Neuronal stem cell (in vitro differentiated cells): Measurements from ENCODE around the gene CHST11.

Source experiments
- DNase-seq: peaks from one replicate; pipeline ENCODE4 v3.0.0-alpha.2; 2013; ENCODE audit warnings: low spot score
- H2AFZ ChIP-seq: one replicate; pipeline ENCODE4 v1.6.1; 2013; ENCODE audit warnings: mild to moderate bottlenecking, low read length, inconsistent platforms
- H2AK5ac ChIP-seq: 2 replicates; pipeline ENCODE4 v1.6.1; 2013; ENCODE audit warnings: low read depth, mild to moderate bottlenecking, inconsistent platforms, low read length, moderate library complexity, mixed read lengths
- H2BK120ac ChIP-seq: 2 replicates; pipeline ENCODE4 v1.6.1; 2013; ENCODE audit warnings: low read depth, mild to moderate bottlenecking, inconsistent platforms, low read length, moderate library complexity, mixed read lengths
- H2BK12ac ChIP-seq: one replicate; pipeline ENCODE4 v1.6.1; 2013; ENCODE audit warnings: low read length, inconsistent platforms
- H2BK15ac ChIP-seq: 2 replicates; pipeline ENCODE4 v1.6.1; 2013; ENCODE audit warnings: mild to moderate bottlenecking, low read length, inconsistent platforms, mixed read lengths
- H2BK5ac ChIP-seq: one replicate; pipeline ENCODE4 v1.6.1; 2013; ENCODE audit warnings: inconsistent platforms, mild to moderate bottlenecking, low read length, moderate library complexity
- H3K14ac ChIP-seq: one replicate; pipeline ENCODE4 v1.6.1; 2013; ENCODE audit warnings: low read length, inconsistent platforms
- H3K18ac ChIP-seq: 2 replicates; pipeline ENCODE4 v1.6.1; 2013; ENCODE audit warnings: low read length, inconsistent platforms
- H3K23ac ChIP-seq: 2 replicates; pipeline ENCODE4 v1.6.1; 2013; ENCODE audit warnings: low read depth, mild to moderate bottlenecking, mixed read lengths, low read length, inconsistent platforms; ENCODE audit not compliant: poor library complexity
- H3K27ac ChIP-seq: replicated peaks from 3 replicates; pipeline ENCODE4 v1.5.1; 2013; ENCODE audit warnings: low read length, inconsistent platforms
- H3K27me3 ChIP-seq, 3 experiments: 2 replicates each; pipeline ENCODE4 v1.6.1; 2013; ENCODE audit warnings: low read length in 3 of 3, mild to moderate bottlenecking in 2 of 3, inconsistent platforms in 1 of 3, low read depth in 1 of 3, mixed read lengths in 1 of 3, moderate library complexity in 1 of 3; ENCODE audit not compliant: control insufficient read depth in 3 of 3, insufficient read depth in 3 of 3
- H3K36me3 ChIP-seq, 2 donors: replicated peaks in 1 of 2; 2 replicates each; pipeline ENCODE4 v1.6.1; 2013; ENCODE audit warnings: low read length in 2 of 2; ENCODE audit not compliant: control insufficient read depth in 2 of 2, insufficient read depth in 2 of 2
- H3K4ac ChIP-seq: 2 replicates; pipeline ENCODE4 v1.6.1; 2013; ENCODE audit warnings: inconsistent platforms, mild to moderate bottlenecking, low read length, moderate library complexity
- H3K4me1 ChIP-seq, 2 donors: 1 replicate in 1 of 2; 2 replicates in 1 of 2; pipeline ENCODE4 v1.6.1; 2013; ENCODE audit warnings: low read length in 2 of 2, low read depth in 1 of 2; ENCODE audit not compliant: control insufficient read depth in 2 of 2, insufficient read depth in 1 of 2
- H3K4me2 ChIP-seq: one replicate; pipeline ENCODE4 v1.6.1; 2013; ENCODE audit warnings: mild to moderate bottlenecking, low read length, inconsistent platforms; ENCODE audit not compliant: insufficient read depth, poor library complexity, severe bottlenecking
- H3K4me3 ChIP-seq, 2 donors: 2 replicates each; pipeline ENCODE4 v1.5.1; 2013; ENCODE audit warnings: low read length in 2 of 2, mild to moderate bottlenecking in 2 of 2, inconsistent platforms in 1 of 2, moderate library complexity in 1 of 2
- H3K79me1 ChIP-seq: one replicate; pipeline ENCODE4 v1.6.1; 2013; ENCODE audit warnings: low read depth, mild to moderate bottlenecking, inconsistent platforms, low read length, moderate library complexity
- H3K9ac ChIP-seq: one replicate; pipeline ENCODE4 v1.6.1; 2013; ENCODE audit warnings: mild to moderate bottlenecking, low read depth, low read length, inconsistent platforms; ENCODE audit not compliant: poor library complexity
- H3K9me3 ChIP-seq, 2 donors: replicated peaks in 1 of 2; 2 replicates each; pipeline versions ENCODE3 to v1.6.1; 2013; ENCODE audit warnings: low read length in 2 of 2, mild to moderate bottlenecking in 2 of 2, inconsistent platforms in 1 of 2, low read depth in 1 of 2, mixed read lengths in 1 of 2, moderate library complexity in 1 of 2; ENCODE audit not compliant: control insufficient read depth in 2 of 2, insufficient read depth in 1 of 2
- H4K8ac ChIP-seq: one replicate; pipeline ENCODE4 v1.6.1; 2013; ENCODE audit warnings: low read depth, mild to moderate bottlenecking, inconsistent platforms, low read length, moderate library complexity
- H4K91ac ChIP-seq: one replicate; pipeline ENCODE4 v1.6.1; 2013; ENCODE audit warnings: low read length, low read depth, mild to moderate bottlenecking, inconsistent platforms; ENCODE audit not compliant: poor library complexity
- WGBS, 2 donors: extraction: QIAGEN DNeasy Blood & Tissue Kit; methylation state at CpG; one replicate each; pipeline ENCODE4 v1.1.7; 2013; ENCODE audit warnings: missing lambda C conversion rate in 2 of 2, mixed read lengths in 1 of 2; ENCODE audit not compliant: insufficient read length in 2 of 2, insufficient replicate concordance in 1 of 2; ENCODE audit errors: extremely low coverage in 2 of 2; 5-methylcytosine and 5-hydroxymethylcytosine counted together

The CHST11 gene

GRCh38 chr12:104494793-104495158, 38.0 kb downstream of the CHST11 start:
- no peak overlapping the region for H2BK15ac ChIP-seq
- DNase-seq: no peak
- no peak overlapping the region for H2BK12ac ChIP-seq
- H3K79me1 ChIP-seq: no peaks in the 10 kb centered on the region
- H3K23ac ChIP-seq: no peak overlapping the region
- no CpG with 5 or more reads among the region's 5 CpGs for WGBS, 2 donors
- no peak overlapping the region for H2BK5ac ChIP-seq
- H3K9ac ChIP-seq: no peak overlapping the region
- no peak overlapping the region for H3K27ac ChIP-seq
- H3K4me2 ChIP-seq: no peak overlapping the region
- peaks cover 0 to 1% of the 10 kb centered on the region in 2 donors for H3K4me1 ChIP-seq
- H3K36me3 ChIP-seq: no peaks in the 10 kb centered on the region
- no peak overlapping the region for H3K18ac ChIP-seq
- H2AK5ac ChIP-seq: no peak overlapping the region
- no peak overlapping the region for H4K91ac ChIP-seq
- no peak overlapping the region for H4K8ac ChIP-seq
- no peaks in the 10 kb centered on the region for H3K27me3 ChIP-seq
- no peak overlapping the region for H3K14ac ChIP-seq
- no peak overlapping the region for H3K4me3 ChIP-seq
- H2AFZ ChIP-seq: no peak overlapping the region
- H3K9me3 ChIP-seq: no peaks in the 10 kb centered on the region
- no peak overlapping the region for H2BK120ac ChIP-seq
- no peak overlapping the region for H3K4ac ChIP-seq

DNA sequence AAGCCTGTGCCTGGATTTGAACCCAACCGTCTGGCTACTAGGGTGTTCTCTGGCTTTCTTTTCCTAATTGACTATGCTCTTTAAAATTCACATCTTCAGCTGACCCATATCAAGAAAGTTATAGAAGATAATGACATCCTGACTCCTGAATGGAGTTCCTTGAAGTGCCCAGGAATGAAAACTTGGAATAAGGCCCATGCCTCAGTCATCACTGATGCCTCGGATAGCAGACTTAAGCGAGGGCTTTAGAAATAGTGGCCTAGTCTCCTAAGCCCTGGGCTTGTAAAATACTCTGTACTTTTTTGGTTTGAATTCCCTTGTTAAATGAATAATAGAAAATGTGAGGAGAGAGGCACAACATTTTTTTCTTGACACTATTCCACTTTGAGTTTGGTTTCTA, 39.0 kb downstream of the CHST11 start:
- H3K18ac ChIP-seq: no peak overlapping the region
- peaks cover 0 to 1% of the 10 kb centered on the region in 2 donors for H3K4me1 ChIP-seq
- no peak for DNase-seq
- H3K79me1 ChIP-seq: no peaks in the 10 kb centered on the region
- H3K9me3 ChIP-seq: no peaks in the 10 kb centered on the region
- H2BK15ac ChIP-seq: no peak overlapping the region
- H3K36me3 ChIP-seq: no peaks in the 10 kb centered on the region
- no peak overlapping the region for H3K23ac ChIP-seq
- H4K91ac ChIP-seq: no peak overlapping the region
- H3K27me3 ChIP-seq: no peaks in the 10 kb centered on the region
- no peak overlapping the region for H3K14ac ChIP-seq
- no peak overlapping the region for H2BK120ac ChIP-seq
- H3K9ac ChIP-seq: no peak overlapping the region
- H3K4me3 ChIP-seq: no peak overlapping the region
- H3K27ac ChIP-seq: no peak overlapping the region
- H2BK12ac ChIP-seq: no peak overlapping the region
- no peak overlapping the region for H2AFZ ChIP-seq
- no CpG with 5 or more reads among the region's 3 CpGs for WGBS, 2 donors
- no peak overlapping the region for H2AK5ac ChIP-seq
- H3K4me2 ChIP-seq: no peak overlapping the region
- no peak overlapping the region for H2BK5ac ChIP-seq
- H4K8ac ChIP-seq: no peak overlapping the region
- H3K4ac ChIP-seq: no peak overlapping the region

DNA sequence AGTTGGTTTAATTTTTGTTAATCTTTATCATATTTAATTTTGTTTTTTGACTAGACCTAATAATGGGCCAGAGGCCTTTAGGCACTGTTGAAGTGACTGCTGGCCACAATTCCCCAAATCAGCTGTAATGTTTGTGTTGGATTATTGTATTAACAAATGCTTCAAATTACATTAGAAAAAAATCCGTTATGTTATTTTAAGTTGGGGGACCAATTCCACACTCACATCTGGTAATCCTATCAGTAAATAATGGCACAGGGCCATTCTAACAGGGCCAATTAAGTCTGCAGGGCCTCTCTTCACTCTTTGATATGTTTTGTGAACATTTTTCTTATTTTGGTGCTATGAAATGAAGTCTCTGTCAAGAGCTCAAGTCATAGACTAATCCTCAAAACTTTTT, 39.6 kb downstream of the CHST11 start:
- Histone ChIP-seq H3K27ac (no peak overlapping the region), H2BK12ac (no peak overlapping the region), H3K4ac (no peak overlapping the region), H2AK5ac (no peak overlapping the region), H4K91ac (no peak overlapping the region), H3K79me1 (no peaks in the 10 kb centered on the region), H3K23ac (no peak overlapping the region), H3K9ac (no peak overlapping the region), H4K8ac (no peak overlapping the region), H2AFZ (no peak overlapping the region), H3K27me3 (no peaks in the 10 kb centered on the region), H3K9me3 (no peaks in the 10 kb centered on the region), H2BK5ac (no peak overlapping the region), H3K4me1 (peaks cover 0 to 1% of the 10 kb centered on the region in 2 donors), H3K4me3 (no peak overlapping the region), H3K18ac (no peak overlapping the region), H2BK120ac (no peak overlapping the region), H3K14ac (no peak overlapping the region), H3K4me2 (no peak overlapping the region), H3K36me3 (no peaks in the 10 kb centered on the region), H2BK15ac (no peak overlapping the region)
- no CpG with 5 or more reads among the region's 1 CpG for WGBS, 2 donors
- DNase-seq: no peak

DNA sequence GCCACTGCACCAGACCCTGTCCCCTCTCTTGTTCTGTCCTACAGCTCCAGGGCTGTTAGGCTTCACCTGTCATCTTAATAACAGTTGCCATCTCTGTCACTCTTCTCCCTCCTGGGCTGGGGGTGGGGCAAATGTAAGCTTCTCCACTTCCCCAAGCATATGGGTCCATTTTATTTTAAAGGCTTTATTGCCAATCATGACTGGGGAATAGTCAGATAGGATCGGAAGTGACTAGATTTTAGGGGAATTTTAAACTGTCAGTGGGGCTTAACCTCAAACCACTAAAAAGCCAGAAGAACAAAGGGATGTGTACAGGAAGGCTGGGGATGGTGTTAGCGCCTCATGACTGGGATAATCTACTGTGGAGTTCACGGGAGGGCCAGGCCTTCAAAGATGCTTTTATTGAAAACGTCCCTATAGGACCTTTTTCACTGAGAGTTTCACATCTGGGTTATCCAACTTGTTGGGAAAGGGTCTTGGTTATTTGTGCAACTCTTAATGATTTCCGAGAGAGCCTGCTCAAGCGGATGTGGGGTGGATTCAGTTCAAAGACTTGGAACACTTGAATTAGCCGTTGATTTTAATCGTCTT, 41.6 kb downstream of the CHST11 start:
- H3K18ac ChIP-seq: no peak overlapping the region
- H2BK120ac ChIP-seq: no peak overlapping the region
- H3K23ac ChIP-seq: no peak overlapping the region
- no peaks in the 10 kb centered on the region for H3K9me3 ChIP-seq
- H3K4me2 ChIP-seq: no peak overlapping the region
- no peak overlapping the region for H2AK5ac ChIP-seq
- no peak overlapping the region for H3K9ac ChIP-seq
- H3K14ac ChIP-seq: no peak overlapping the region
- no peak overlapping the region for H2AFZ ChIP-seq
- no peaks in the 10 kb centered on the region for H3K27me3 ChIP-seq
- H3K27ac ChIP-seq: no peak overlapping the region
- H2BK15ac ChIP-seq: no peak overlapping the region
- WGBS, 2 donors: no CpG with 5 or more reads among the region's 8 CpGs
- H3K79me1 ChIP-seq: no peaks in the 10 kb centered on the region
- H4K91ac ChIP-seq: no peak overlapping the region
- no peaks in the 10 kb centered on the region for H3K36me3 ChIP-seq
- no peak overlapping the region for H3K4me3 ChIP-seq
- DNase-seq: no peak
- H3K4me1 ChIP-seq: peaks cover 0 to 1% of the 10 kb centered on the region in 2 donors
- H4K8ac ChIP-seq: no peak overlapping the region
- H2BK12ac ChIP-seq: no peak overlapping the region
- H3K4ac ChIP-seq: no peak overlapping the region
- no peak overlapping the region for H2BK5ac ChIP-seq
